Measurements from ENCODE around the gene FA2H.
"Not testable (repeated sequence)": the region's sequence is repeated elsewhere in the genome, so short reads cannot be mapped to it uniquely, and the experiment has no call there.

The FA2H gene

GRCh38 chr16:74774223-74775139 is at the start of gene FA2H:
FA2H (minus strand) TSS chr16:74774820; CDS start chr16:74774755, 65 bp downstream.
- peak within 1 kb of the TSS; percentile 50 for H3K4me3 ChIP-seq (ENCODE audit: low read depth, low read length)
- DNase-seq (ENCODE audit: low read depth): peak; percentile 67
- peak; percentile 11 for TF ChIP-seq CTCF (IDR thresholded peaks at IDR 0.05; ENCODE audit: insufficient read depth, low read depth, low read length, missing control alignments)

- no peak for DNase-seq (ENCODE audit: low read depth)
Measured at GRCh38 chr16:74817851-74818250, 43.2 kb upstream of the FA2H start.

GRCh38 chr16:74813109-74813641 is 38.6 kb upstream of the FA2H start:
- peak; percentile 84 for DNase-seq (ENCODE audit: low read depth)
- peak; percentile 97 for TF ChIP-seq CTCF (IDR thresholded peaks at IDR 0.05; ENCODE audit: insufficient read depth, low read depth, low read length, missing control alignments)
- no peak overlapping the region for H3K4me3 ChIP-seq (ENCODE audit: low read depth, low read length)

More at GRCh38 chr16:74817851-74818250, 43.2 kb upstream of the FA2H start:
- no peak overlapping the region for H3K4me3 ChIP-seq (ENCODE audit: low read depth, low read length)
- no peak for TF ChIP-seq CTCF (IDR thresholded peaks at IDR 0.05; ENCODE audit: insufficient read depth, low read depth, low read length, missing control alignments)

- no peak for DNase-seq (ENCODE audit: low read depth)
- no peak overlapping the region for H3K4me3 ChIP-seq (ENCODE audit: low read depth, low read length)
- TF ChIP-seq CTCF (IDR thresholded peaks at IDR 0.05; ENCODE audit: insufficient read depth, low read depth, low read length, missing control alignments): no peak
Measured at GRCh38 chr16:74811911-74812310, 37.3 kb upstream of the FA2H start.

- not testable (repeated sequence) for DNase-seq (ENCODE audit: low read depth)
Measured at GRCh38 chr16:74811216-74811615, 36.6 kb upstream of the FA2H start.

GRCh38 chr16:74807052-74807646 is 32.5 kb upstream of the FA2H start:
- TF ChIP-seq CTCF (IDR thresholded peaks at IDR 0.05; ENCODE audit: insufficient read depth, low read depth, low read length, missing control alignments): no peak
- no peak overlapping the region for H3K4me3 ChIP-seq (ENCODE audit: low read depth, low read length)
- DNase-seq (ENCODE audit: low read depth): no peak

More at GRCh38 chr16:74811216-74811615, 36.6 kb upstream of the FA2H start:
- H3K4me3 ChIP-seq (ENCODE audit: low read depth, low read length): not testable (repeated sequence)

- DNase-seq (ENCODE audit: low read depth): no peak
- H3K4me3 ChIP-seq (ENCODE audit: low read depth, low read length): no peak overlapping the region
- no peak for TF ChIP-seq CTCF (IDR thresholded peaks at IDR 0.05; ENCODE audit: insufficient read depth, low read depth, low read length, missing control alignments)
Measured at GRCh38 chr16:74800216-74800871, 25.7 kb upstream of the FA2H start.
